IMR-90 (cell line): ENCODE results near the gene THSD7B. TPM values are rescaled to one million over a fixed set of nuclear protein-coding genes. Genes with fewer than 3 reads are reported as not detected.

ENCODE experiments used
- ATAC-seq: fragments of 200-7000 bp; cut with Tn5 transposase; 2 replicates; pipeline ENCODE4 v1.9.1; 2020; ENCODE audit warnings: low read depth, mild to moderate bottlenecking, moderate library complexity
- BruUV-seq: library from RNA; stranded (reverse); fragments of 400-500 nt; replicated peaks from 2 replicates; lab custom pipeline; 2021; lab: Mats Ljungman, UMichigan
- CTCF ChIA-PET: fragments of 300-600 bp; formaldehyde crosslinking; extraction: SDS; loops from one replicate; lab custom pipeline; 2021; ENCODE audit warnings: antibody characterized with exemption; lab: Yijun Ruan, JAX
- POLR2A ChIA-PET: fragments of 300-600 bp; sonication (Branson Sonifier 250); formaldehyde crosslinking; loops from one replicate; lab custom pipeline; 2022; ENCODE audit warnings: antibody characterized with exemption; ENCODE audit not compliant: unreplicated experiment; lab: Charles Lee
- DNase-seq: peaks from one replicate; pipeline ENCODE4 v3.0.0; 2013
- H2AFZ ChIP-seq: replicated peaks from 2 replicates; pipeline ENCODE3; 2013; ENCODE audit warnings: low read length, mild to moderate bottlenecking; ENCODE audit not compliant: poor library complexity
- H2AK5ac ChIP-seq: 2 replicates; pipeline ENCODE4 v1.6.1; 2013; ENCODE audit warnings: low read depth, low read length, inconsistent platforms
- H2AK9ac ChIP-seq: replicated peaks from 2 replicates; pipeline ENCODE3; 2013; ENCODE audit warnings: mild to moderate bottlenecking, low read depth, low read length, moderate library complexity; ENCODE audit not compliant: poor library complexity
- H2BK120ac ChIP-seq: 2 replicates; pipeline ENCODE4 v1.6.1; 2013; ENCODE audit warnings: low read depth, low read length, inconsistent platforms
- H2BK15ac ChIP-seq: 3 replicates; pipeline ENCODE4 v1.6.1; 2013; ENCODE audit warnings: low read depth, low read length, inconsistent platforms
- H2BK20ac ChIP-seq: 2 replicates; pipeline ENCODE4 v1.6.1; 2013; ENCODE audit warnings: low read depth, mild to moderate bottlenecking, inconsistent platforms, low read length, moderate library complexity
- H2BK5ac ChIP-seq: 2 replicates; pipeline ENCODE4 v1.6.1; 2013; ENCODE audit warnings: mild to moderate bottlenecking, low read depth, low read length, inconsistent platforms; ENCODE audit not compliant: poor library complexity, severe bottlenecking
- H3K14ac ChIP-seq: replicated peaks from 2 replicates; pipeline ENCODE4 v1.6.1; 2013; ENCODE audit warnings: low read depth, low read length, inconsistent platforms
- H3K18ac ChIP-seq: 2 replicates; pipeline ENCODE4 v1.6.1; 2013; ENCODE audit warnings: low read depth, low read length, control low read depth
- H3K23ac ChIP-seq: 2 replicates; pipeline ENCODE4 v1.6.1; 2013; ENCODE audit warnings: low read depth, low read length, inconsistent platforms
- H3K27ac ChIP-seq: 2 replicates; pipeline ENCODE4 v1.5.1; 2013; ENCODE audit warnings: mild to moderate bottlenecking, control low read depth, low read length; ENCODE audit not compliant: insufficient read depth
- H3K27me3 ChIP-seq: 2 replicates; pipeline ENCODE4 v1.6.1; 2013; ENCODE audit warnings: low read length; ENCODE audit not compliant: control insufficient read depth, insufficient read depth
- H3K36me3 ChIP-seq: 2 replicates; pipeline ENCODE4 v1.6.1; 2013; ENCODE audit warnings: low read length, mixed read lengths; ENCODE audit not compliant: control insufficient read depth, insufficient read depth
- H3K4ac ChIP-seq: 2 replicates; pipeline ENCODE4 v1.6.1; 2013; ENCODE audit warnings: low read depth, low read length, inconsistent platforms
- H3K4me1 ChIP-seq: 2 replicates; pipeline ENCODE4 v1.6.1; 2013; ENCODE audit warnings: low read length, mixed read lengths; ENCODE audit not compliant: control insufficient read depth, insufficient read depth
- H3K4me2 ChIP-seq: 2 replicates; pipeline ENCODE4 v1.6.1; 2013; ENCODE audit warnings: low read depth, mild to moderate bottlenecking, control low read depth, low read length, moderate library complexity
- H3K4me3 ChIP-seq: 2 replicates; pipeline ENCODE4 v1.5.1; 2013; ENCODE audit warnings: low read depth, mild to moderate bottlenecking, control low read depth, low read length, moderate library complexity; ENCODE audit not compliant: insufficient read depth
- H3K56ac ChIP-seq: 2 replicates; pipeline ENCODE4 v1.6.1; 2013; ENCODE audit warnings: low read length, inconsistent platforms; ENCODE audit not compliant: insufficient read depth; ENCODE audit errors: extremely low read depth
- H3K79me1 ChIP-seq, 2 experiments: 2 replicates each; pipeline ENCODE4 v1.6.1; 2013; ENCODE audit warnings: low read length in 2 of 2, inconsistent platforms in 1 of 2, low read depth in 1 of 2
- H3K9ac ChIP-seq: 2 replicates; pipeline ENCODE4 v1.6.1; 2013; ENCODE audit warnings: low read depth, low read length, control low read depth
- H3K9me1 ChIP-seq: 2 replicates; pipeline ENCODE4 v1.6.1; 2013; ENCODE audit warnings: low read length, inconsistent platforms; ENCODE audit not compliant: insufficient read depth
- H3K9me3 ChIP-seq: 2 replicates; pipeline ENCODE4 v1.6.1; 2013; ENCODE audit warnings: low read length; ENCODE audit not compliant: control insufficient read depth, insufficient read depth
- H4K20me1 ChIP-seq: 2 replicates; pipeline ENCODE4 v1.6.1; 2013; ENCODE audit warnings: low read length, inconsistent platforms; ENCODE audit not compliant: insufficient read depth
- H4K5ac ChIP-seq: 2 replicates; pipeline ENCODE4 v1.6.1; 2013; ENCODE audit warnings: mild to moderate bottlenecking, low read depth, low read length, control low read depth
- H4K8ac ChIP-seq, 2 experiments: 2 replicates each; pipeline ENCODE4 v1.6.1; 2013; ENCODE audit warnings: low read depth in 2 of 2, low read length in 2 of 2, control low read depth in 1 of 2, inconsistent platforms in 1 of 2
- H4K91ac ChIP-seq: 2 replicates; pipeline ENCODE4 v1.6.1; 2013; ENCODE audit warnings: low read depth, low read length, inconsistent platforms; ENCODE audit not compliant: insufficient read depth
- BHLHE40 ChIP-seq: fragments of 150-350 bp; IDR thresholded peaks from 2 replicates; pipeline ENCODE4 v1.6.1; 2016; ENCODE audit warnings: mild to moderate bottlenecking, low read depth, low read length
- CEBPB ChIP-seq: IDR thresholded peaks from 2 replicates; pipeline ENCODE4 v1.6.1; 2012; ENCODE audit warnings: low read depth, low read length, improper control_type of control experiment
- CHD1 ChIP-seq: IDR thresholded peaks from 2 replicates; pipeline ENCODE4 v1.6.1; 2012; ENCODE audit warnings: low read depth, low read length, improper control_type of control experiment
- FOS ChIP-seq: fragments of 150-350 bp; IDR thresholded peaks from 2 replicates; pipeline ENCODE4 v1.6.1; 2016; ENCODE audit warnings: low read depth, low read length
- MAFK ChIP-seq: IDR thresholded peaks from 2 replicates; pipeline ENCODE4 v1.6.1; 2012; ENCODE audit warnings: low read depth, low read length, improper control_type of control experiment
- MAZ ChIP-seq: IDR thresholded peaks from 2 replicates; pipeline ENCODE4 v1.6.1; 2012; ENCODE audit warnings: low read depth, mild to moderate bottlenecking, low read length, improper control_type of control experiment, moderate library complexity, borderline replicate concordance
- MXI1 ChIP-seq: IDR thresholded peaks from 2 replicates; pipeline ENCODE4 v1.6.1; 2012; ENCODE audit warnings: low read depth, mild to moderate bottlenecking, low read length, moderate library complexity, borderline replicate concordance
- NFE2L2 ChIP-seq: fragments of 150-350 bp; IDR thresholded peaks from 2 replicates; pipeline ENCODE4 v1.6.1; 2016; ENCODE audit warnings: low read depth, mild to moderate bottlenecking, low read length
- POLR2A ChIP-seq: IDR thresholded peaks from 2 replicates; pipeline ENCODE4 v1.6.1; 2012; ENCODE audit warnings: mild to moderate bottlenecking, low read depth, low read length
- RAD21 ChIP-seq: IDR thresholded peaks from 2 replicates; pipeline ENCODE4 v1.6.1; 2012; ENCODE audit warnings: low read length, improper control_type of control experiment
- RCOR1 ChIP-seq: IDR thresholded peaks from 2 replicates; pipeline ENCODE4 v1.6.1; 2012; ENCODE audit warnings: mild to moderate bottlenecking, low read length, improper control_type of control experiment; ENCODE audit not compliant: insufficient replicate concordance
- RFX5 ChIP-seq: IDR thresholded peaks from 2 replicates; pipeline ENCODE4 v1.8.0; 2012; ENCODE audit warnings: low read depth, mild to moderate bottlenecking, low read length, moderate library complexity
- SMC3 ChIP-seq: fragments of 150-350 bp; IDR thresholded peaks from 2 replicates; pipeline ENCODE4 v1.6.1; 2016; ENCODE audit warnings: low read depth, mild to moderate bottlenecking, antibody characterized with exemption, low read length, moderate library complexity
- WGBS, 2 experiments: methylation state at CpG; one replicate each; pipeline versions ENCODE4 v1.1.5 to v1.1.7; 2013; ENCODE audit warnings: missing lambda C conversion rate in 2 of 2; ENCODE audit not compliant: insufficient read length in 1 of 2; ENCODE audit errors: extremely low coverage in 2 of 2; 5-methylcytosine and 5-hydroxymethylcytosine counted together
- dilution Hi-C: fragments of 300-500 bp; cut with HindIII; formaldehyde crosslinking; loops from one replicate; pipeline ENCODE4 v1.14.3; 2018; ENCODE audit warnings: low sequenced_read_pairs; ENCODE audit not compliant: unreplicated experiment
- in situ Hi-C: fragments of 300-500 bp; cut with MboI; formaldehyde crosslinking; loops from 3 replicates; pipeline ENCODE4 v1.14.3; 2019; ENCODE audit warnings: low sequenced_read_pairs, inconsistent platforms, mixed read lengths
- intact Hi-C: fragments of 100-400 bp; cut with micrococcal nuclease; formaldehyde crosslinking; loops from 2 replicates; pipeline ENCODE4 v1.10.0; 2022
- polyA plus RNA-seq, 3 experiments: library from polyadenylated mRNA; depleted of rRNA; stranded (reverse); fragments of >200 nt; gene quantifications; 2 replicates each; pipeline ENCODE4 v1.2.3, GENCODE V29; 2012; ENCODE audit warnings: low replicate concordance in 1 of 3
- total RNA-seq: library from RNA; depleted of rRNA; stranded (reverse); fragments of >200 nt; gene quantifications from 2 replicates; pipeline ENCODE4 v1.2.3, GENCODE V29; 2012
- TF ChIP-seq, protein P1 (sequence below): fragments of 150-350 bp; IDR thresholded peaks from 2 replicates; pipeline ENCODE4 v1.6.1; 2017; ENCODE audit warnings: mild to moderate bottlenecking, antibody characterized with exemption, low read length, low read depth
- TF ChIP-seq, protein P2 (sequence below): conservative IDR thresholded peaks from 2 replicates; pipeline ENCODE4 v1.5.1; 2012; ENCODE audit warnings: mild to moderate bottlenecking, low read depth, low read length, improper control_type of control experiment
- TF ChIP-seq, protein P3 (sequence below): fragments of 150-350 bp; IDR thresholded peaks from 2 replicates; pipeline ENCODE4 v1.6.1; 2016; ENCODE audit warnings: low read depth, mild to moderate bottlenecking, low read length, moderate library complexity, borderline replicate concordance

Gene THSD7B
- total and polyA plus RNA-seq, 2 of the 4 experiments (the other 2 are of a cell fraction), result not detected

DNA sequence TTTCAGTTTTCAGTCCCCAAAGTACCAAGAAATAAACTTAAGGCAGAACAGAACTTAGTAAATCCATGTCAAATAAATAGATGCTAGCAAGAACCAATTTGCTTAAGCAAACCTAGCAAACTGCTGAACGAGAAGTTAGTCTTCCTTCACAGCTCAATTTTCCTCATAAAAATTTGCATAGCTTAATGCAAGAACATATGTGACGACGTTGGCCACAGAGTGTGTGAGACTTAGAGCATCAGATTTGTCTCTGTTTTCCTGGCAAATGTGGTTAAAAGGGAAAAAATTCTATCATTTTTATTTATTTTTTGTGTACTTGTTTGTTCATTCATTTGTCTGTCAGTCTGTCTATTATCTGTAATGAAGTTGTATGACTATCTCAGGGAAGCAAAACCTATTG, 485.7 kb downstream of the THSD7B start:
- no peak overlapping the region for H2AK9ac ChIP-seq
- no TSS peak for BruUV-seq
- no peak overlapping the region for H4K8ac ChIP-seq
- no peak overlapping the region for H3K27ac ChIP-seq
- intact Hi-C loops (no loop called here), dilution Hi-C loops (no loop called here), in situ Hi-C loops (no loop called here)
- H3K79me1 ChIP-seq, result no peaks in the 10 kb centered on the region
- ChIA-PET CTCF (no interaction called here), POLR2A (no interaction called here)
- no peak overlapping the region for H2BK5ac ChIP-seq
- ATAC-seq, result no peak
- H3K4me1 ChIP-seq, result no peaks in the 10 kb centered on the region
- no peak overlapping the region for H3K4me3 ChIP-seq
- no peaks in the 10 kb centered on the region for H3K27me3 ChIP-seq
- H2BK120ac ChIP-seq, result no peak overlapping the region
- no peak overlapping the region for H2AFZ ChIP-seq
- H3K56ac ChIP-seq, result no peak overlapping the region
- no peak overlapping the region for H3K4ac ChIP-seq
- TF ChIP-seq POLR2A, result no peak
- TF ChIP-seq, protein P1, sequence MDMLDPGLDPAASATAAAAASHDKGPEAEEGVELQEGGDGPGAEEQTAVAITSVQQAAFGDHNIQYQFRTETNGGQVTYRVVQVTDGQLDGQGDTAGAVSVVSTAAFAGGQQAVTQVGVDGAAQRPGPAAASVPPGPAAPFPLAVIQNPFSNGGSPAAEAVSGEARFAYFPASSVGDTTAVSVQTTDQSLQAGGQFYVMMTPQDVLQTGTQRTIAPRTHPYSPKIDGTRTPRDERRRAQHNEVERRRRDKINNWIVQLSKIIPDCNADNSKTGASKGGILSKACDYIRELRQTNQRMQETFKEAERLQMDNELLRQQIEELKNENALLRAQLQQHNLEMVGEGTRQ, result no peak
- no peak for TF ChIP-seq NFE2L2
- no peak for TF ChIP-seq CHD1
- TF ChIP-seq BHLHE40, result no peak
- TF ChIP-seq, protein P2, sequence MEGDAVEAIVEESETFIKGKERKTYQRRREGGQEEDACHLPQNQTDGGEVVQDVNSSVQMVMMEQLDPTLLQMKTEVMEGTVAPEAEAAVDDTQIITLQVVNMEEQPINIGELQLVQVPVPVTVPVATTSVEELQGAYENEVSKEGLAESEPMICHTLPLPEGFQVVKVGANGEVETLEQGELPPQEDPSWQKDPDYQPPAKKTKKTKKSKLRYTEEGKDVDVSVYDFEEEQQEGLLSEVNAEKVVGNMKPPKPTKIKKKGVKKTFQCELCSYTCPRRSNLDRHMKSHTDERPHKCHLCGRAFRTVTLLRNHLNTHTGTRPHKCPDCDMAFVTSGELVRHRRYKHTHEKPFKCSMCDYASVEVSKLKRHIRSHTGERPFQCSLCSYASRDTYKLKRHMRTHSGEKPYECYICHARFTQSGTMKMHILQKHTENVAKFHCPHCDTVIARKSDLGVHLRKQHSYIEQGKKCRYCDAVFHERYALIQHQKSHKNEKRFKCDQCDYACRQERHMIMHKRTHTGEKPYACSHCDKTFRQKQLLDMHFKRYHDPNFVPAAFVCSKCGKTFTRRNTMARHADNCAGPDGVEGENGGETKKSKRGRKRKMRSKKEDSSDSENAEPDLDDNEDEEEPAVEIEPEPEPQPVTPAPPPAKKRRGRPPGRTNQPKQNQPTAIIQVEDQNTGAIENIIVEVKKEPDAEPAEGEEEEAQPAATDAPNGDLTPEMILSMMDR, result no peak
- TF ChIP-seq RFX5, result no peak
- TF ChIP-seq MAFK, result no peak
- no peak for TF ChIP-seq CEBPB
- TF ChIP-seq RAD21, result no peak
- TF ChIP-seq SMC3, result no peak
- TF ChIP-seq, protein P3, sequence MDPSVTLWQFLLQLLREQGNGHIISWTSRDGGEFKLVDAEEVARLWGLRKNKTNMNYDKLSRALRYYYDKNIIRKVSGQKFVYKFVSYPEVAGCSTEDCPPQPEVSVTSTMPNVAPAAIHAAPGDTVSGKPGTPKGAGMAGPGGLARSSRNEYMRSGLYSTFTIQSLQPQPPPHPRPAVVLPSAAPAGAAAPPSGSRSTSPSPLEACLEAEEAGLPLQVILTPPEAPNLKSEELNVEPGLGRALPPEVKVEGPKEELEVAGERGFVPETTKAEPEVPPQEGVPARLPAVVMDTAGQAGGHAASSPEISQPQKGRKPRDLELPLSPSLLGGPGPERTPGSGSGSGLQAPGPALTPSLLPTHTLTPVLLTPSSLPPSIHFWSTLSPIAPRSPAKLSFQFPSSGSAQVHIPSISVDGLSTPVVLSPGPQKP, result no peak
- no peak for TF ChIP-seq FOS
- TF ChIP-seq MAZ, result no peak
- no peak for TF ChIP-seq MXI1
- no peak for TF ChIP-seq RCOR1
- no peaks in the 10 kb centered on the region for H3K36me3 ChIP-seq
- no peak overlapping the region for H3K14ac ChIP-seq
- no peak overlapping the region for H4K5ac ChIP-seq
- no peak overlapping the region for H2BK20ac ChIP-seq
- no peak overlapping the region for H3K23ac ChIP-seq
- no peaks in the 10 kb centered on the region for H3K9me1 ChIP-seq
- no peak overlapping the region for H3K4me2 ChIP-seq
- peaks cover 2% of the 10 kb centered on the region for H3K9me3 ChIP-seq
- H3K18ac ChIP-seq, result no peak overlapping the region
- H2AK5ac ChIP-seq, result no peak overlapping the region
- no peak overlapping the region for H3K9ac ChIP-seq
- no peak overlapping the region for H2BK15ac ChIP-seq
- H4K20me1 ChIP-seq, result no peaks in the 10 kb centered on the region
- WGBS, 2 experiments, result no CpG with 5 or more reads among the region's 3 CpGs
- no peak overlapping the region for H4K91ac ChIP-seq
- DNase-seq, result no peak
